ENCODE data around the gene DOCK3. TPM values are rescaled to one million over a fixed set of nuclear protein-coding genes. Genes with fewer than 3 reads are reported as not detected.

The DOCK3 gene
- total RNA-seq, 4 donors from 2014 or later, result 0.33 to 5.3 (median 0.50) TPM

- no peak for TF ChIP-seq CTCF (IDR thresholded peaks at IDR 0.05; ENCODE audit: low read depth)
Measured at GRCh38 chr3:50665081-50665840, 9.5 kb upstream of the DOCK3 start.

GRCh38 chr3:50666837-50667236, 7.9 kb upstream of the DOCK3 start:
- TF ChIP-seq CTCF (IDR thresholded peaks at IDR 0.05; ENCODE audit: low read depth), result no peak

GRCh38 chr3:50671331-50671730, 3.4 kb upstream of the DOCK3 start:
- TF ChIP-seq CTCF (IDR thresholded peaks at IDR 0.05; ENCODE audit: low read depth), result no peak

- TF ChIP-seq CTCF (IDR thresholded peaks at IDR 0.05; ENCODE audit: low read depth), result no peak
Measured at GRCh38 chr3:50672656-50673055, 2.1 kb upstream of the DOCK3 start.

- TF ChIP-seq CTCF (IDR thresholded peaks at IDR 0.05; ENCODE audit: low read depth), result no peak
Measured at GRCh38 chr3:50673931-50674330, 796 bp upstream of the DOCK3 start.

- no peak for TF ChIP-seq CTCF (IDR thresholded peaks at IDR 0.05; ENCODE audit: low read depth)
Measured at GRCh38 chr3:50675179-50676030, 678 bp downstream of the DOCK3 start.

- TF ChIP-seq CTCF (IDR thresholded peaks at IDR 0.05; ENCODE audit: low read depth), result no peak
Measured at GRCh38 chr3:50676031-50676705, 1.4 kb downstream of the DOCK3 start.

All from subcutaneous adipose tissue (tissue), 4 donors.